Kidney (tissue), 14 donors: Measurements from ENCODE around the gene JAZF1. TPM values are rescaled to one million over a fixed set of nuclear protein-coding genes. Genes with fewer than 3 reads are reported as not detected.

Experiments
- DNase-seq, 5 donors: peaks; one replicate each; pipeline ENCODE4 v3.0.0-alpha.2; 2013 to 2020
- FAIRE-seq: peaks from 2 replicates; lab custom pipeline; 2012; peaks lifted over from hg19 to GRCh38; lab: Jason Lieb, UNC
- H3K27ac ChIP-seq, 2 donors: one replicate each; pipeline ENCODE4 v1.7.0; 2013; ENCODE audit warnings: low read depth in 2 of 2, low read length in 2 of 2, inconsistent platforms in 1 of 2
- H3K27me3 ChIP-seq: one replicate; pipeline ENCODE4 v1.7.1; 2013; ENCODE audit warnings: low read length, inconsistent platforms; ENCODE audit not compliant: control insufficient read depth, insufficient read depth
- H3K36me3 ChIP-seq, 3 donors: one replicate each; pipeline versions ENCODE4 v1.7.0 to v1.7.1; 2013; ENCODE audit warnings: low read length in 3 of 3, control low read depth in 1 of 3, inconsistent platforms in 1 of 3; ENCODE audit not compliant: insufficient read depth in 3 of 3, control insufficient read depth in 2 of 3
- H3K4me1 ChIP-seq, 3 donors: one replicate each; pipeline versions ENCODE4 v1.7.0 to v1.7.1; 2013; ENCODE audit warnings: low read length in 3 of 3, inconsistent platforms in 1 of 3, low read depth in 1 of 3; ENCODE audit not compliant: control insufficient read depth in 2 of 3, insufficient read depth in 2 of 3
- H3K4me3 ChIP-seq, 3 donors: one replicate each; pipeline versions ENCODE4 v1.7.0 to v1.8.1; 2013; ENCODE audit warnings: low read length in 3 of 3, control low read depth in 1 of 3, inconsistent platforms in 1 of 3
- H3K9ac ChIP-seq, 3 donors: one replicate each; pipeline versions ENCODE4 v1.7.0 to v1.7.1; 2013; ENCODE audit warnings: low read length in 3 of 3, control low read depth in 1 of 3, inconsistent platforms in 1 of 3
- H3K9me3 ChIP-seq, 3 donors: one replicate each; pipeline versions ENCODE4 v1.7.0 to v1.7.1; 2013; ENCODE audit warnings: low read length in 3 of 3, control low read depth in 1 of 3, inconsistent platforms in 1 of 3; ENCODE audit not compliant: control insufficient read depth in 2 of 3, insufficient read depth in 1 of 3
- CTCF ChIP-seq: IDR thresholded peaks from 3 replicates; pipeline ENCODE4 v1.5.1; 2012; ENCODE audit warnings: mild to moderate bottlenecking, moderate library complexity, borderline replicate concordance; ENCODE audit not compliant: insufficient read depth; ENCODE audit errors: extremely low read depth
- intact Hi-C: fragments of 100-400 bp; cut with DNase I; formaldehyde crosslinking; loops from one replicate; pipeline ENCODE4 v1.11.1; 2022
- polyA plus RNA-seq: library from polyadenylated mRNA; stranded (reverse); fragments of 350-450 nt; fragmentation: Illumina TruSeq; extraction: RNeasy Lipid Tissue Mini Kit (QIAGEN cat#74804); gene quantifications from one replicate; pipeline ENCODE4 v1.2.3, GENCODE V29; 2014; ENCODE audit warnings: low read depth, low replicate concordance; ENCODE audit not compliant: insufficient read depth
- total RNA-seq: library from RNA; stranded (reverse); fragmentation: NEBNext Ultra II Directional; extraction: Animal tissue kit (Norgen Biotek cat#: 25700); gene quantifications from one replicate; pipeline ENCODE4 v1.2.1, GENCODE V29; 2021
- donor health status: control.
- donor health status: control.
- donor health status: control.
- donor health status: control.
- donor health status: control.
- donor health status: DM: yes; HTN: yes; CAD: no.
- donor health status: Normal renal cell carcinoma (clear cell type).

Gene JAZF1
- total and polyA plus RNA-seq, 2 donors from 2014 or later = 5.7 to 13.1 TPM

GRCh38 chr7:28069388-28069787 is 111.2 kb downstream of the JAZF1 start:
- FAIRE-seq = no peak
- Histone ChIP-seq H3K4me1 (peaks cover 0 to 3% (median 0%) of the 10 kb centered on the region in 3 donors), H3K27me3 (no peaks in the 10 kb centered on the region), H3K27ac (no peak overlapping the region), H3K36me3 (no peaks in the 10 kb centered on the region), H3K9ac (no peak overlapping the region), H3K9me3 (no peaks in the 10 kb centered on the region), H3K4me3 (no peak overlapping the region)
- intact Hi-C loops = no loop called here
- TF ChIP-seq CTCF = no peak
- DNase-seq = no peak

- intact Hi-C loops = no loop called here
- Histone ChIP-seq H3K27me3 (no peaks in the 10 kb centered on the region), H3K9me3 (no peaks in the 10 kb centered on the region), H3K36me3 (no peaks in the 10 kb centered on the region), H3K4me3 (no peak overlapping the region), H3K4me1 (peaks cover 0 to 3% (median 0%) of the 10 kb centered on the region in 3 donors), H3K27ac (no peak overlapping the region), H3K9ac (no peak overlapping the region)
- no peak for TF ChIP-seq CTCF
- DNase-seq = no peak
- no peak for FAIRE-seq
These were observed 111.8 kb downstream of the JAZF1 start for GRCh38 chr7:28068811-28069216.

GRCh38 chr7:28067171-28067570 is 113.4 kb downstream of the JAZF1 start:
- FAIRE-seq (no peak), DNase-seq (no peak)
- H3K9me3 ChIP-seq = no peaks in the 10 kb centered on the region
- H3K4me3 ChIP-seq = no peak overlapping the region
- H3K36me3 ChIP-seq = no peaks in the 10 kb centered on the region
- intact Hi-C loops = no loop called here
- no peak overlapping the region for H3K27ac ChIP-seq
- H3K4me1 ChIP-seq = peaks cover 0 to 3% (median 0%) of the 10 kb centered on the region in 3 donors
- TF ChIP-seq CTCF = no peak
- no peaks in the 10 kb centered on the region for H3K27me3 ChIP-seq
- H3K9ac ChIP-seq = no peak overlapping the region

GRCh38 chr7:28065721-28066285 is 114.8 kb downstream of the JAZF1 start:
- H3K9me3 ChIP-seq = no peaks in the 10 kb centered on the region
- intact Hi-C loops = no loop called here
- H3K4me1 ChIP-seq = peaks cover 0 to 3% (median 0%) of the 10 kb centered on the region in 3 donors
- no peaks in the 10 kb centered on the region for H3K27me3 ChIP-seq
- no peaks in the 10 kb centered on the region for H3K36me3 ChIP-seq
- H3K27ac ChIP-seq = no peak overlapping the region
- H3K4me3 ChIP-seq = no peak overlapping the region
- FAIRE-seq (no peak), DNase-seq (no peak)
- H3K9ac ChIP-seq = no peak overlapping the region
- TF ChIP-seq CTCF = no peak
